ENCODE measurements around the gene NGB. TPM values are rescaled to one million over a fixed set of nuclear protein-coding genes. Genes with fewer than 3 reads are reported as not detected.

Gene NGB
- total and polyA plus RNA-seq, 12 donors, result 0.17 to 15.4 (median 5.2) TPM; not detected in 4

DNA sequence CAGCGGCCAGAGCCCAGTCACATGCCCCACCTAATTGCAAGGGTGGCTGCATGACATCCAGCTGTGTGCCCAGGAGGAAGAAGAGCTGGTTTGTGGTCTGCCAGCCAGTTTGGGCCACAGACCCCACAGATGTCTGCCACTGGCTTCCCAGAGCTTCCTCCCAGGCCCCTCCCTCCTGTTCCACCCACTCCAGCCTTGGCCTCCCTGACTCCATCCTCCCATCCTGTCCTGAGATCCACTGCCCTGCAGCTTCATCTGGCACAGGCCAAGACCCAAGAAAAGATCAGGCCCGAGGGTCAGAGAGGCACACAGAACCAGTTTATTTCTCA is 5.9 kb downstream of the NGB start:
- WGBS, 4 donors, result 40 to 71% (median 64%) methylated on average over 1 to 2 of the region's 2 CpGs

DNA sequence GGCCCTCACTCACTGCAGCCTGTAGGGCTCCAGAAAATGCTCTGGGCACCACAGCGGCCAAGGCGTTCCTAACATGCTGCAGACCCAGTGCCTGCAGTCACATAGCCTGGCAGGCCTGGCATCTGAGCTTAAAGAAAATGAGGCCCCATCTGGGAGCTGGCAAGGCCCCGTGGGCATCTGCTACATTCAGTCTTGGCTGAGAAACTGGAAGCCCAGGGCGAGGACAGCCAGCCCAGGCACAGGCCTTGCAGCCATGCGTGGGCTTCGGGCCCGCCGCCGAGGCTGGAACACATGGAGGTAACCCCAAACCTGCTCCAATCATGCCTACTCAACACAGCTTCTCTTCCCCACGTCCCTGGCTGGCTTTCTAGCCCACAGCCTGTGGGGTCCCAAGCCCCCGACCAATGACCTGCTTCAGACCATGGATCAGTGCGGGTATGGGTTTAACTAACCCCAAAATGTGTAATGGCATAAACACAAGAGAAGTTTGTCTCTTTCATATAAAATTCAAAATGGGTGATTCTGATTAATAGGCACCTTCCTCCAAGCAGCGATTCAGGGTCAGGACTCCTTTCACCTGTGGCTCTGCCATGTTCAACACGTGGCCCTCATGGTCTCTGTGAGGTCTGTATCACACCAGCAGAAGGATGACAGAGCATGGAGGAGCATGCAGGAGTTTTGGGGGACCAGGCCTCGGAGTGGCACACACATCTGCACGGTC is 6.4 kb downstream of the NGB start:
- 81 to 89% (median 88%) methylated on average over 13 to 16 of the region's 16 CpGs for WGBS, 4 donors
- DNase-seq, result no peak
- Histone ChIP-seq H3K9me3 (replicated peaks in 1 of 3) (no peaks in the 10 kb centered on the region), H3K36me3 (replicated peaks in 1 of 2) (no peaks in the 10 kb centered on the region), H3K4me3 (no peak overlapping the region), H3K4me1 (replicated peaks in 1 of 2) (no peaks in the 10 kb centered on the region), H3K27ac (no peak overlapping the region), H3K27me3 (no peaks in the 10 kb centered on the region)
- TF ChIP-seq POLR2A (IDR thresholded peaks at IDR 0.05), result no peak
- TF ChIP-seq, protein P1, sequence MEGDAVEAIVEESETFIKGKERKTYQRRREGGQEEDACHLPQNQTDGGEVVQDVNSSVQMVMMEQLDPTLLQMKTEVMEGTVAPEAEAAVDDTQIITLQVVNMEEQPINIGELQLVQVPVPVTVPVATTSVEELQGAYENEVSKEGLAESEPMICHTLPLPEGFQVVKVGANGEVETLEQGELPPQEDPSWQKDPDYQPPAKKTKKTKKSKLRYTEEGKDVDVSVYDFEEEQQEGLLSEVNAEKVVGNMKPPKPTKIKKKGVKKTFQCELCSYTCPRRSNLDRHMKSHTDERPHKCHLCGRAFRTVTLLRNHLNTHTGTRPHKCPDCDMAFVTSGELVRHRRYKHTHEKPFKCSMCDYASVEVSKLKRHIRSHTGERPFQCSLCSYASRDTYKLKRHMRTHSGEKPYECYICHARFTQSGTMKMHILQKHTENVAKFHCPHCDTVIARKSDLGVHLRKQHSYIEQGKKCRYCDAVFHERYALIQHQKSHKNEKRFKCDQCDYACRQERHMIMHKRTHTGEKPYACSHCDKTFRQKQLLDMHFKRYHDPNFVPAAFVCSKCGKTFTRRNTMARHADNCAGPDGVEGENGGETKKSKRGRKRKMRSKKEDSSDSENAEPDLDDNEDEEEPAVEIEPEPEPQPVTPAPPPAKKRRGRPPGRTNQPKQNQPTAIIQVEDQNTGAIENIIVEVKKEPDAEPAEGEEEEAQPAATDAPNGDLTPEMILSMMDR (IDR thresholded peaks at IDR 0.05), result no peak
- intact Hi-C loops (cut with DNase I), result no loop called here

More for the DNA sequence above, 5.9 kb downstream of the NGB start:
- TF ChIP-seq, protein P1 (IDR thresholded peaks at IDR 0.05), result no peak
- no peak for TF ChIP-seq POLR2A (IDR thresholded peaks at IDR 0.05)
- Histone ChIP-seq H3K27me3 (no peaks in the 10 kb centered on the region), H3K9me3 (replicated peaks in 1 of 3) (no peaks in the 10 kb centered on the region), H3K27ac (no peak overlapping the region), H3K4me3 (no peak overlapping the region), H3K36me3 (replicated peaks in 1 of 2) (no peaks in the 10 kb centered on the region), H3K4me1 (replicated peaks in 1 of 2) (no peaks in the 10 kb centered on the region)
- no peak for DNase-seq
- intact Hi-C loops (cut with DNase I), result no loop called here

DNA sequence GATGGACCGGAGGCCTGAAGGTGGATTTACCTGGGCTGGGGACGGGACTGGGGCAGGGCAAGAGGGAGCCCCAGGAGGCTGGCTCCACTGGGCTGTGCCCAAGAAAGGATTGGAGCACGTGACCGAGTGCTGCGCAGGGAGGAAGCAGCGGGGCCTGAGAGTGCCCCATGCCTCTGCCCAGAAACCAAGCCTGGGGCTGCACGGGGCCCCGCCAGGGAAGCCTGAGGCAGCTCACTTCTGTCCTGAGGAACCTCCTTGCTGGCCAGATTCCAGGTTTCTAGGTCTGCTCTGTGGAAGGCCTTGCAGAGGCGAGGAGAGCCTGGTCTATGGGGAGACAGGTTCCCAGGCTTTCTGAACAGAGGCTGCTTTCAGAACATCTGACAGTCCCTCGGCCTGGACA is 10.4 kb downstream of the NGB start:
- Histone ChIP-seq H3K36me3 (replicated peaks in 1 of 2) (no peaks in the 10 kb centered on the region), H3K4me3 (no peak overlapping the region), H3K9me3 (replicated peaks in 1 of 3) (no peaks in the 10 kb centered on the region), H3K27ac (no peak overlapping the region), H3K27me3 (no peaks in the 10 kb centered on the region), H3K4me1 (replicated peaks in 1 of 2) (no peaks in the 10 kb centered on the region)
- TF ChIP-seq, protein P1 (IDR thresholded peaks at IDR 0.05), result no peak
- TF ChIP-seq POLR2A (IDR thresholded peaks at IDR 0.05), result no peak
- DNase-seq, result peak in 1 of 7 donors; percentile 71
- intact Hi-C loops (cut with DNase I), result no loop called here
- WGBS, 4 donors, result 43 to 54% (median 51%) methylated on average over 9 to 10 of the region's 10 CpGs

DNA sequence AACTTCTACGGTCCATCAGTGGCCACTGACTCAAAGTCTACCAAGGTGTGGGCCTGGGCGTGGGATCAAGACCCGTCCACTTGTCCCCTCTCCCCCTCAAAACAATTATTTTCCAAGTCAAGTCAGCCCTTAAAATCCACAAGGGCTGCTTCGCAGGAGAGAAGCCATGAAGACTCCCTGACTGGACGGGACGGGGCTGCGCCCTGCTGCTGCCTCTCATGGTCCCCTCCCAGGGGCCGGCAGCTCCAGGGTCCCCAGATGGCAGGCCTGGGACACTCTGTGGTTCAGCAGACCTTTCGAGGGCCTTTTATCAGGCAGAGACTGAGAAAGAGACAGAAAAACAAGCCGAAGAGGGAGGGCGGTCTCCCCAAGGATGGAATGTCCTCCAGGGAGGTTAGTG is 10.8 kb downstream of the NGB start:
- WGBS, 4 donors, result 81 to 90% (median 86%) methylated on average over 6 to 11 of the region's 11 CpGs
- intact Hi-C loops (cut with DNase I), result no loop called here

More for the DNA sequence above, 10.8 kb downstream of the NGB start:
- TF ChIP-seq, protein P1 (IDR thresholded peaks at IDR 0.05), result no peak
- TF ChIP-seq POLR2A (IDR thresholded peaks at IDR 0.05), result no peak
- Histone ChIP-seq H3K36me3 (replicated peaks in 1 of 2) (no peaks in the 10 kb centered on the region), H3K4me1 (replicated peaks in 1 of 2) (no peaks in the 10 kb centered on the region), H3K27me3 (no peaks in the 10 kb centered on the region), H3K27ac (no peak overlapping the region), H3K9me3 (replicated peaks in 1 of 3) (no peaks in the 10 kb centered on the region), H3K4me3 (no peak overlapping the region)
- no peak for DNase-seq
